ENCODE results near the gene STOX2.

GRCh38 chr4:183977707-183978106 is 72.6 kb downstream of the STOX2 start:
- no peak for TF ChIP-seq CTCF (IDR thresholded peaks at IDR 0.05; ENCODE audit: control extremely low read depth in 1 of 3, insufficient read depth in 1 of 3, low read depth in 1 of 3, low read length in 3 of 3)
- TF ChIP-seq ATF3 (IDR thresholded peaks at IDR 0.05; ENCODE audit: insufficient read depth, low read depth, low read length) = no peak
- TF ChIP-seq POLR2A (IDR thresholded peaks at IDR 0.05; ENCODE audit: control extremely low read depth in 1 of 2, low read depth in 2 of 2, low read length in 2 of 2) = no peak
- TF ChIP-seq RAD21 (IDR thresholded peaks at IDR 0.05 in 1 of 2, conservative IDR thresholded peaks at IDR 0.05 in 1 of 2; ENCODE audit: low read depth in 2 of 2, low read length in 2 of 2) = no peak
- TF ChIP-seq CHD1 (IDR thresholded peaks at IDR 0.05; ENCODE audit: low read depth, low read length) = no peak
- TF ChIP-seq RBBP5 (IDR thresholded peaks at IDR 0.05; ENCODE audit: borderline replicate concordance, low read depth, low read length) = no peak
- TF ChIP-seq SP2 (IDR thresholded peaks at IDR 0.05; ENCODE audit: low read length) = no peak
- TF ChIP-seq BACH1 (IDR thresholded peaks at IDR 0.05; ENCODE audit: low read length) = no peak
- no peak for TF ChIP-seq ATF2 (IDR thresholded peaks at IDR 0.05; ENCODE audit: low read length)
- TF ChIP-seq RFX5 (IDR thresholded peaks at IDR 0.05; ENCODE audit: borderline replicate concordance, low read depth, low read length) = no peak
- no peak for TF ChIP-seq GTF2F1 (IDR thresholded peaks at IDR 0.05; ENCODE audit: borderline replicate concordance, low read depth, low read length)
